Mucosa of descending colon (tissue), 3 donors: ENCODE measurements around the gene HS6ST3. TPM values are rescaled to one million over a fixed set of nuclear protein-coding genes. Genes with fewer than 3 reads are reported as not detected.

ENCODE experiments used
- ATAC-seq: fragments of 200-7000 bp; cut with Tn5 transposase; one replicate; pipeline ENCODE4 v1.9.1; 2020; ENCODE audit warnings: mild to moderate bottlenecking, moderate library complexity
- DNase-seq, 3 donors: peaks; one replicate each; pipeline ENCODE4 v3.0.0-alpha.2; 2020
- H3K36me3 ChIP-seq: fragments of 200-600 bp; one replicate; pipeline ENCODE4 v1.8.0; 2021; ENCODE audit warnings: low read depth, mild to moderate bottlenecking
- H3K4me1 ChIP-seq: fragments of 200-600 bp; one replicate; pipeline ENCODE4 v1.8.0; 2021; ENCODE audit warnings: low read depth, mild to moderate bottlenecking
- H3K4me3 ChIP-seq: fragments of 200-600 bp; one replicate; pipeline ENCODE4 v1.8.0; 2021; ENCODE audit warnings: mild to moderate bottlenecking
- H3K9me3 ChIP-seq: fragments of 200-600 bp; one replicate; pipeline ENCODE4 v1.8.0; 2021; ENCODE audit warnings: mild to moderate bottlenecking
- CTCF ChIP-seq: fragments of 200-600 bp; IDR thresholded peaks from one replicate; pipeline ENCODE4 v1.8.0; 2022; ENCODE audit warnings: antibody characterized with exemption, mild to moderate bottlenecking
- intact Hi-C, 2 donors: fragments of 100-400 bp; cut with DNase I in 1 of 2; cut with micrococcal nuclease in 1 of 2; formaldehyde crosslinking; loops; one replicate each; pipeline versions ENCODE4 v1.11.0 to v1.11.1; 2022; cut with DNase I, micrococcal nuclease
- total RNA-seq, 3 donors: library from RNA; stranded (reverse); fragmentation: NEBNext Ultra II Directional in 2 of 3; extraction: Animal tissue kit (Norgen Biotek cat#: 25700) in 2 of 3; gene quantifications; one replicate each; pipeline versions ENCODE4 v1.2.1 to v1.2.4, GENCODE V29; 2021 to 2023
- donor health status: DM: no; HTN: no; CAD: no; lungs with moderate emphysema.
- donor health status: DM: no; HTN: no; CAD: no.
- donor health status: DM: no; HTN: yes; CAD: no.

The HS6ST3 gene
- total RNA-seq, 3 donors from 2014 or later = 0.14 to 0.89 TPM; not detected in 1

- Histone ChIP-seq H3K4me3 (no peak overlapping the region), H3K36me3 (no peaks in the 10 kb centered on the region), H3K4me1 (no peaks in the 10 kb centered on the region), H3K9me3 (no peaks in the 10 kb centered on the region)
- TF ChIP-seq CTCF = no peak
- intact Hi-C loops = no loop called here
- DNase-seq (no peak), ATAC-seq (no peak)
These were observed 110.9 kb downstream of the HS6ST3 start for GRCh38 chr13:96200810-96201209.

- ATAC-seq (no peak), DNase-seq (no peak)
- intact Hi-C loops = no loop called here
- TF ChIP-seq CTCF = no peak
- Histone ChIP-seq H3K4me3 (no peak overlapping the region), H3K9me3 (no peaks in the 10 kb centered on the region), H3K36me3 (no peaks in the 10 kb centered on the region), H3K4me1 (no peaks in the 10 kb centered on the region)
These were observed 112.4 kb downstream of the HS6ST3 start for GRCh38 chr13:96202315-96202714.

- intact Hi-C loops = no loop called here
- no peak for TF ChIP-seq CTCF
- no peak for ATAC-seq
These were observed 113.6 kb downstream of the HS6ST3 start for GRCh38 chr13:96203471-96203870.

GRCh38 chr13:96214824-96215445 is 125.0 kb downstream of the HS6ST3 start:
- no peak overlapping the region for H3K4me3 ChIP-seq
- no peak for DNase-seq
- intact Hi-C loops = no loop called here
- H3K36me3 ChIP-seq = no peaks in the 10 kb centered on the region
- ATAC-seq = no peak
- no peaks in the 10 kb centered on the region for H3K4me1 ChIP-seq
- no peaks in the 10 kb centered on the region for H3K9me3 ChIP-seq
- TF ChIP-seq CTCF = no peak

More at GRCh38 chr13:96203471-96203870, 113.6 kb downstream of the HS6ST3 start:
- no peaks in the 10 kb centered on the region for H3K9me3 ChIP-seq
- H3K4me3 ChIP-seq = no peak overlapping the region
- no peak for DNase-seq
- H3K36me3 ChIP-seq = no peaks in the 10 kb centered on the region
- no peaks in the 10 kb centered on the region for H3K4me1 ChIP-seq

GRCh38 chr13:96216543-96216942 is 126.6 kb downstream of the HS6ST3 start:
- Histone ChIP-seq H3K36me3 (no peaks in the 10 kb centered on the region), H3K9me3 (no peaks in the 10 kb centered on the region), H3K4me1 (no peaks in the 10 kb centered on the region), H3K4me3 (no peak overlapping the region)
- intact Hi-C loops = no loop called here
- no peak for DNase-seq
- TF ChIP-seq CTCF = no peak
- no peak for ATAC-seq

GRCh38 chr13:96218475-96218874 is 128.6 kb downstream of the HS6ST3 start:
- Histone ChIP-seq H3K4me1 (no peaks in the 10 kb centered on the region), H3K9me3 (no peaks in the 10 kb centered on the region), H3K36me3 (no peaks in the 10 kb centered on the region), H3K4me3 (no peak overlapping the region)
- intact Hi-C loops = no loop called here
- no peak for TF ChIP-seq CTCF
- DNase-seq (no peak), ATAC-seq (no peak)
